H1 (cell line): ENCODE data around the gene SOX4. TPM values are rescaled to one million over a fixed set of nuclear protein-coding genes. Genes with fewer than 3 reads are reported as not detected.

Experiments
- CTCF ChIP-seq, 3 experiments: IDR thresholded peaks; 1 replicate in 2 of 3; 2 replicates in 1 of 3; pipeline versions ENCODE4 v1.5.1 to v1.6.1; 2011; ENCODE audit warnings: low read length in 3 of 3, mild to moderate bottlenecking in 3 of 3, inconsistent platforms in 2 of 3, low read depth in 1 of 3, moderate library complexity in 1 of 3; ENCODE audit not compliant: insufficient read depth in 1 of 3; ENCODE audit errors: control extremely low read depth in 1 of 3
- SAP30 ChIP-seq: fragments of 300-600 bp; sonication (generic); IDR thresholded peaks from 2 replicates; pipeline ENCODE4 v1.7.1; 2012; ENCODE audit warnings: low read length, moderate library complexity, mild to moderate bottlenecking, inconsistent platforms; ENCODE audit not compliant: insufficient read depth, insufficient replicate concordance
- TCF12 ChIP-seq: IDR thresholded peaks from 2 replicates; pipeline ENCODE4 v1.6.1; 2011; ENCODE audit warnings: low read depth, mild to moderate bottlenecking, low read length
- polyA plus RNA-seq, 7 experiments: library from polyadenylated mRNA; depleted of rRNA in 3 of 7; stranded (reverse) in 5 of 7; unstranded in 2 of 7; fragments of >200 nt in 5 of 7; fragments of 200-250 nt in 2 of 7; gene quantifications; 1 replicate in 5 of 7; 2 replicates in 1 of 7; 4 replicates in 1 of 7; pipeline versions ENCODE4 v1.2.1 to v1.2.3, GENCODE V29; 2011 to 2013; ENCODE audit warnings: missing spikeins in 2 of 7, mixed read lengths in 2 of 7
- total RNA-seq: library from RNA; stranded (reverse); fragmentation: NEBNext Ultra II Directional; extraction: Animal tissue kit (Norgen Biotek cat#: 25700); gene quantifications from 2 replicates; pipeline ENCODE4 v1.2.1, GENCODE V29; 2021

SOX4 gene
- total and polyA plus RNA-seq, 2 of the 8 experiments (the other 6 are each of a cell fraction or from before 2014, with no cell fraction given): 14.1 to 169 TPM

GRCh38 chr6:21601339-21601923, 7.9 kb downstream of the SOX4 start (continued):
- TF ChIP-seq CTCF (IDR thresholded peaks at IDR 0.05; ENCODE audit: control extremely low read depth in 1 of 3, insufficient read depth in 1 of 3, low read depth in 1 of 3, low read length in 3 of 3) (no peak), SAP30 (no peak), TCF12 (no peak)
- TF ChIP-seq, all 59 proteins: peak for 0
